HuH-7.5 (cell line): ENCODE measurements around the gene ADAM22.
"Not testable (repeated sequence)": the region's sequence is repeated elsewhere in the genome, so short reads cannot be mapped to it uniquely, and the experiment has no call there.

Source experiments
- DNase-seq: peaks from one replicate; pipeline ENCODE4 v3.0.0; 2011; ENCODE audit warnings: low spot score

ADAM22 gene

DNA sequence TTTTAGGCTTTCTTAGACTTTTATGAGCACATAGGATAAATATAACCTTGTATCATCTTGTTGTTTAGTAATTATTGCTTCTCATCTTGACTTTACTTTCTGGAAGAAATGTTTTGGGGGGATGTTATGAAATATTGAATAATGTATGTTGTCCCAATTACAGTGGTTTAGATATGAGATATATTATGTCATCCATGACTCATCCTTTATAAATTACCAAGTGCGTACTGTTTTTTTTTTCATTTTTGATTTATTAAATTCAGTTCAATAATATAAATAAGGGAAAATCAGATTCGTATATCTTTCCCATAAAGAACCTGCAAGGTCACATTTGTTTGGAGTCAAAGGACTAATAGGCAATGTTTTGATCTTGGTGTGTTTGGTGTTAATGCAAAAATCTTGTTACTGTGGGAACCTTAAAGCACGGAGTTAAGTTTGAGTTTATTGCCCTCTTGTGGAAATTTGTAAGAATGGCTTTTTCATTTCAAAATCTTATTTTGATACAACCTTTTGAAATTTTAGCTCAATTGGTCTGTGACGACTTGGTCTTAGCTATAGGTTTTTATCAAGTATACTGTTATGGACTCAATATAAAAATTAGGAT, 177.2 kb downstream of the ADAM22 start:
- DNase-seq: no peak

DNA sequence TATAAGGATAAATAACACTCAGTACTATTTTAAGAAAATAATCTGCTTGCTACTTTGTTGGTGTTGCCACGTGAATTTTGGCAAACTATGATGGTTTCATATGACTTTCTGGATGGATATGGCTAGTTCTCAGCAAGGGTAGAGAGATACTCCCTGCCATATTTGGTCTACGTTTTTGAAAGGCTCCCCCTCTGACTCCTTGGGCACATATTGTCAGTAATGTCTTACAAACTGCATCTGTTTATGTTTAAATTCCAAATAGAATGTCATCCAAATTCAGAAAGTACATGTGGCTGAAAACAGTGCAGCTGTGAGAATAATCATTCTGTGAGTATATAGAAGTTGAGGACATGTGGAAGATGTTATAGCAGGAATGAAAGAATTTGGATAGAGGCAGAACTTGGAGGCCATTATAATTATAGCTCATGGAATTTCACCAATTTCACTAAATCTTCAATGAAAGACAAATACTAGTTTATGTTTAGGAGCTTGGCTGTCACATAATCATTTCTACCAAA, 178.0 kb downstream of the ADAM22 start:
- no peak for DNase-seq

DNA sequence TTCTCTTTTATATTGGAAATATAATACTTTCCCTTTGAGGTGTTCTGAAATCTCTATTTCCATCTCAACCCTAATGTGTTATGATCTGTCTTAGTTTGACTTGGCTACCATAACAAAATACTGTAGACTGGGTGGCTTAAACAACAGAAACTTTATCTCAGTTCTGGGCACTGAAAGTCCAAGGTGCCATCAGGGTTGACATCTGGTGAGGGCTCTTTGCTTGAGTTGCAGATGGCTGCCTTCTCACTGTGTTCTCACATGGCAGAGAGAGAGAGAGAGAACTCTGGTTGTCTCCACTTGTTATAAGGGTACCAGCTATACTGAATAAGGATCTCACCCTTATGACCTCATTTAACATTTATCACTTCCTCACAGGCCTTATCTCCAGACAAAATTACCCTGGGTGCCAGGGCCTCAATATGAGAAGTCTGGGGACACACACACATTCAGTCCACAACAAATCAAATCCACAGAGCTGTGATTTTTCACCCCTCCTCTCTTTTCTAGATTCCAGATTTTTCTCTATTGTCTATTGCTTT, 181.3 kb downstream of the ADAM22 start:
- DNase-seq: no peak

DNA sequence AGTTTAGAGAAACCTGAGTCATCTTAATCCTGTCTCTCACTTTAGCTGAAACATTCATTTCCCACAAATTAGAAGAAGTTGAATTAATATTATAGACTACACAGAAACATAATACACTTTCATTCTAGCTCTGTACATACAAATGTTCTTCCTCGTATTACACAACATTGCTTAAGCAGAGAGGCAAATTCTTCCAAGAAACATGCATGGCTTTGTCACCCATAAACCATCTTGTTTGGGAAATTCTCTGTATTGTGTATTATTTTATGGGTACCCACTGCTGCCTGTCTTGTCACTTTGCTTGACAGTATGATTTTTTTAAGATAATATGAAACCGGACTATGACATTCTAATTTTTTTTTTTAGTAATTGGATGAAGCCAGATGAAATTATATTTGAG, 181.8 kb downstream of the ADAM22 start:
- DNase-seq: no peak

DNA sequence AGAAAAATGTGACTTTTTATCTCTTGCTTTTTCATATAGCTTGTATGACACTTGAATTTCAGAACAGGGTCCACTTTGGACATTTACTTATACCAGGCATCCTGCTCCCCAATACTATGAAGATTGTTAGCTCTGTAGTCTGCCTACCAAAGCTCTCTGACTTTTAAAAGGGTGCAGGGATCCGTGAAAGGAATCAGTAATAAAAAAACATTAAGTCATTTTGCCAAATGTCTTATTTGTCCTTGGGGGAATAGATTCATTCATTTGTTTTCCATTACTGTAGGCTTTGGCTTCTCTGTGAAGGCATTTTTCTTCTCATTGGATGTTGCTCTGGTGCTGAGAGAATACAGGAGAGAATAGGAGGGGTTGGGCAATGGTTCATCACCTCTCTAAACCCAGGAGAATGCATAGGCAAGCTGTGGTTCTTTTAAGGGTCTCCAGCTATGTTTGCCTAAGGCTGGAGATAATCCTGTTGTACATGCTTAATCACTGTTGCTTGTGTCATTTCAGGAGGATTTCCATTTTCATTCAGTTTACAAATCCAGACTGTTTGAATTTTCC, 182.3 kb downstream of the ADAM22 start:
- no peak for DNase-seq

DNA sequence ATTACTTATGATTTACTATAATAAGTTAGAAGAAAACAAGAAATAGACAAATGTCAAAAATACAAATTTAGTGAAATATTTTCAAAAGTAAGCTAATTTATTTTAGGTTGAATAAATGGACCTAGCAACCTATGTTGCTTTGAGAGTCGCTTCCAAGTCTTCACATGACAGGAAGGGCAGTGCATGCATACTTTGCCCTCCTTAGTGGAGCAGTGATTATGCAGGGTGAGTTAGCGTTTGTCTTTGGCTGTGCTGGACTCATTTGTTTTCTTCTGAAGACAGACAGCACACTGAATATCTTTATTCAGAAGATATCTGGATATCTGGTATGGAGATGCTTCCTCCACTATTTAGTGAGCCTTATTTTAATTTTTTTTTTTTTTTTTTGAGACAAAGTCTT, 183.3 kb downstream of the ADAM22 start:
- DNase-seq: no peak

DNA sequence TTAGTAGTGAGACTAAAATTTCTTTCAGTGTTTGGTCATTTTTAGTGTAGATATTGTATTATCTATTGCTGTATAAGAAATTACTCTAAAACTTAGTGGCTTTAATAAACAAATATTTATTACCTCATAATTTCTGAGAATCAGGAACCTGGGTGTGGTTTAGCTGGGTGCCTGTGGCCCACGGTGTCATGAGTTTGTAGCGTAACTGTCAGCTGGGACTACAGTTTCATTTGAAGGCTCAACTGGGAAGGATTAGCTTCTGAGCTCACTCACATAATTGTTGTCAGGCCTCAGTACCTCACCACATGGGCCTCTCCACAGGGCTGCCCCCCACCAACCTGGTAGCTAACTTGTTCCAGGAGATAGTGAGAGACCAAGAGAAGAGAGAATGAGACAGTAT, 187.3 kb downstream of the ADAM22 start:
- DNase-seq: no peak

DNA sequence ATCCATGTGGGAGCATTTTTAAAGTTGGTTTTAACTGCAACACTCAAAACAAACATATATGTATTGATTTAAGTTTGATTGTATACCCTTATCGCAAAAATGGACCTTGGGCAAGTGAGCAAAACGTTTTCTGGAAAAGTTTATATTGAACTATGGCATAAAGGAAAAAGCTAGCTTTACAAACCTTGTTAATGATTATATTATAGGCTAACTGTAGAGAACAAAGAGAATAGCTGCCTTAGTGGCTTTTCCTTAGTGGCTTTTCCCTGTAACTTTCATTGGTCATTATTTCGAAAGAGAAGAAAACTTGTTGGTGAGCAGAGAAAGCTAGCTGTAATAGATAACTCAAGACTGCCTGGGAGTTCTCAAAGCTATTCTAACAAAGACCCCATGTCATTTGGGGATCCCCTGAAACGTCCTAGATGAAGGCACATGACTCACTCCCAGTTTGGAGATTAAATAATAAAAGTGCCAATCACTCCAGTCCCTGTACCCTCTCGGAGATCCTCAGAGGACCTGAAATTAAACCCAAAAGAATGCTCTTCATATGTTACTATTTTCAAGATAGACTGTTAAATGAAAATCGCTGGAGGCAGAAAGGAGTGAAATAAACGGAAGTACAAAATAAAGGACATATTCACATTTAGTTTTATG, 193.7 kb downstream of the ADAM22 start:
- no peak for DNase-seq

DNA sequence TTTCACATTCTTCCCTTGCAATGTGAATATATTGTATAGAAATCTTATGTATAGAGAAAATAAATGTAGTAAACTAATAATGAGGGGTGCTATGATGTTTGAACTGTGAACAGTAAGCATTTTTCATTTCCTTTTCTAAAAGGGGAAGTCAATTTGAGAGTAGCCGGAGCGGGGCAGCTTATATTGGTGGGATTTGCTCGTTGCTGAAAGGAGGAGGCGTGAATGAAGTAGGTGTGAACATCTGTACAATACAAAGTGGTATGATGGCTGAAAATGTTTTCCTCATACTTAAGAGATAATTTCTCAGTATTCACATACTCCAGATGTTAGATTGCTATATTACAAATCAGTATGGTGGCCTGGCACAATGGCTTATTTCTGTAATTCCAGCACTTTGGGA, 198.7 kb downstream of the ADAM22 start:
- no peak for DNase-seq

DNA sequence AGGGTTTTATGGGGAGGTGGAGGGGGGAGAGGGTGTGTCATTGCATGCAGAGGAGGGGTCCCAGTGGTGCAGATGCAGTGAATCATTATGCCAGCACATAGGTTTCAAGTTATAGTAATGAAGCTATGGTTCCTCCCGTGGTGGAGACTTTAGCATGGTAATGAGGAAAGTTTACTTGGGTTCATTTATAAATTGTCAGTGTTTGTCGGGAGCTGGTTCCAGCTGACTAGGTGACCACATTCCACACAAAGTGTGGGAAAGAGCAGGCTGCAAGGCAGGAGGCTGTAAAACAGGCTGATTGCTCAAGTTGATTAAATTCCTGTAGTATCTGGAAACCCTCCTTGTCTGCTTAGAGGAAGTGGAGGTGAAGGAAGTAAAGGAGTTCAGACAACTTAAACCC, 206.9 kb downstream of the ADAM22 start:
- no peak for DNase-seq

DNA sequence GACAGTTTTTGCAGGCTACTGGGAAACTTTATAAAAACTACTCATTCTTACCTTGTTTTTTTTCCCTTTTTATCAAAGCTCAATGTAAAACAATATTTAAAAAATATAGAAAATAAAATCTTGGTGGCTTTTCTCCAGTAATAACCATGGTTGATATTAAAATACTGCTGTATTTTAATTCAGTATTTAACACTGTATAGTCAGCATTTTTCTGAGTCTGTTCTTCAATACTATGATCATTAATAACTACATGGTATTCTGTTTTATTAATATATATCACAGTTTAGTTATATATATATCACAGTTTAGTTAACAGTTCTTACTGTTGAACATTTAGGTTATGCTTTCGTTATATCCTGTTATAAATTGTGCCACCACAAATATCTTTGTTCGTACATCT, 207.4 kb downstream of the ADAM22 start:
- DNase-seq: no peak

DNA sequence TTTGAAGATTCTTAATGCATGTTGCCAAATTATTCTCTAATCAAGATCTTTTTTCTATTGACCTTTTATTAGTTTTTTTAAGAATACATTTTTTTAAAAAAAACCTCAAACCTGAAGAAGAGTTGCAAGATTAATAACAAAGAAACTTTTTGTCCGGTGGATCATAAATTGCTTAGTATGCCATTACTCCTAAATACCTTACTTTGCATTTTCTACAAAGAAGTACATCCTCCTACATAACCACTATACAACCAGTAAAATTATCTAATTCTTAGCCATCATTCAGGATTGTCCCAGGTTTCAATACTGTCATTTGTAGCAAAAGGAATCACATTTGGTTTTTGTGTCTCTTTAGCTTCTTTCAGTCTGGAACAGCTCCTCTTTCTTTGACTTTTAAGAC, 207.9 kb downstream of the ADAM22 start:
- no peak for DNase-seq

DNA sequence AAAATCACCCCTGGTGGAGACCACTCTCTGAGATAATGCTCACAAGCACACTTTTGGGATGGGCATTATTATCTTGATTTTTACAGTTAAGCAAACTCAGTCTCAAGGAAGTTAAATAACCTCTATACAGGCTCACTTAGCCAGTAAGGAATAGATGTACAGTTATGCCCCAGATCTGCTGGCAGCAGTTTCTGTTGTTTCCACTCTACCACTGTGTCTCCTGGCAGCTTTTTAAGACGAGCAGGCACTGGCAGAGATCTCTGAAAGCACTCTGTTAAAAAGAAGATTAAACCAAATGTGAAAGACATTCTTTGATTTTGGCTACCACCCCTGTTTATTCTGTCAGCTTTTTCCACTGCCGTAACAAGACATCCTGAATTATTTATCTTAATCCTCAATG, 212.6 kb downstream of the ADAM22 start:
- DNase-seq: no peak

DNA sequence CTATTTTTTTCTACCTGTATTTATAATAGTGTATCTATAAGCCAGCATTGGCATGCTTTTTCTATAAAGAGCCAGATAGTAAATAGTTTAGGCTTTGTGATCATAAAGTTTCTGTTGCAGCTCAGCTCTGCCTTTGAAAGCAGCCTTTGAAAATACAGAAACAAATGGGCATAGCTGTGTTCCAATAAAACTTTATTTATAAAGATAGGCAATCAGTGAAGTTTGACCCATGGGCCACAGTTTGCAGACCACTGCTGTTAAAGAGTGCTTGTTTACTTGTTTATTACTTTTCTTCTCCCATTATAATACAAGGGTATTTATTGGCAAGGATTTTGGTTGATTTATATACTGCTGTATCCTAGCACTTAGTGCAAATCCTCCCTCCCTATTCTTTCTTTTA, 213.3 kb downstream of the ADAM22 start:
- DNase-seq: no peak

DNA sequence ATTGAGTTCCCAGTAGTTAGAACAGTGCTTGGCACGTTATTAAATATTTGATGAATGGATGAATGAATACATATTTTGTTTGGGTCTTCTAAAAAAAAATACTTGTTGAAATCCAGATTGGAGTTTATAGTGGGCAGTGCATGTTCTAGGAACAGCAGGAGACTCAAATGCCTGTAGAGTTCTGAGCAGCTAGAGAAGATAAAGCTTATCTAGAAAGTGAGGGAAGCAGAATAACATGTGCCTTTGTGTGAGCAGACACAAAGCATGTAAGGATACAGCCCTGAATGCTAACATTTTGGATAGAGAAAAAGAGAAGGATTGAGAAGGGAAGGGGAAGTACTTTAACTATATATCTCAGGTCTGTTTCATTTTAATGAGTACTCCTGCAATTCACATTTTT, 213.9 kb downstream of the ADAM22 start:
- DNase-seq: no peak

DNA sequence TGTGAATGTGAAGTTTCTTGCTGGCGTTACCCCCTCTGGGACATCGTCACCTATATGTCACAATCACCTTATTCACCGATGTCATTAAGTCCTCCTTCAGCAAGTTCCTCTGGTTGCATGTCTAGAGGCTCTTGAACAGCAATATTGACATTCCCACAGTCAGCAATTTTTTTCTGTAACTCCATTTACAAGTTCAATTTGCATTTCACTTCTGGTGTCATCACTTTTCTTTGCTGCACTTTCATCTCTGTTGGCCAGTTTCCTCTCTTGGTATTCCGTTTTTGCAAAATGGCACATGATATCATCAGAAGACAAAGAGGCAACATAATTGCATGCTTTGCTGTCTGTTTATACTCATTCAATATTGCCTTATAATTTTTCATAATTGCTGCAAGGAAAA, 216.0 kb downstream of the ADAM22 start:
- DNase-seq: no peak

DNA sequence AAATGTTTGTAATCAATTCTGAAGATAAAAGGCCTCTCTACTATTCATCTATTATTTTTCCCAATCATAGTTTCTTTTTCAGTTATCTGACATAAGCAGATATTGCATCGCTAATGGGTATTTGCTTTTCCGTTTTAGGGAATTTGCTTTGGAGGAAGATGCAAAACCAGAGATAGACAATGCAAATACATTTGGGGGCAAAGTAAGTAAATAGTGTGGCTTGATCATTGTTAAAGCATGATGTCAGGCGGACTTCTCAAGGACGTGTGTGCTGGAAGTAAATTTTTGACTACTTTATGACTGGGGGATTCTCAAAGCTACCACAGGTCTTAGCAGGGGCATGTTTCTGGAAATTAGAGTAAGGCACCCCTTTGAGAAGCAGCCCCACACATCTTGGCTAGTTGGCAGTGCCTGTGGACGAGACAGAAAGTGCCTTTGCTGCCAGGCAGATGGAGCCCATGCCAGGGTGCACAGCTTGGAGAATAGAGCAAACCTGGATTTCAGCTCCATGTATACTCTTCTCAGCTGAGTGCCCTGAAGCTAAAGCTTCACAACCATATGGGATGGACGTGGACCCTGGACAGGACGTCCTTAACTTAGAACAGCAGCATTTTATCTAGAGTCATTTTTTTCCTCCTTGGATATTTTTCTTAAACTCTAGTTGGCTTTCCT, 217.2 kb downstream of the ADAM22 start:
- no peak for DNase-seq

DNA sequence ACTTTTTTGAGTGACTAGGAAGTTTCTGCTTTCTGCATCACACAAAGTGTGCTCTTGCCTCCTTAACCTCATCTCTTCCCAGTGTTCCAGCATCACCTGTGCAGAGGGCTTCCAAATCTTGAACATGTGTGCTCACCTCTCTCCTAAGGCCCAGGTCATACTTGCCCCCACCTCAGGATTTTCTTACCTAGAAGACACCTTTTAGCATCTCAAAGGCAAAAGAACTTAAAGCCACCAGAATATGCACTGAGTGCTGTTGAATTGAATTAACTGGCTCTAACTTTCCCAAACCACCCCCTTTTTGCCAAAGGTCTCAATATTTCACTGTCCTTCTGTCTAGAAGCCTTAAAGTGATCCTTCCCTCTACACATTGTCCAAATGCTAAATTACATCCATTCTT, 219.3 kb downstream of the ADAM22 start:
- DNase-seq: no peak

DNA sequence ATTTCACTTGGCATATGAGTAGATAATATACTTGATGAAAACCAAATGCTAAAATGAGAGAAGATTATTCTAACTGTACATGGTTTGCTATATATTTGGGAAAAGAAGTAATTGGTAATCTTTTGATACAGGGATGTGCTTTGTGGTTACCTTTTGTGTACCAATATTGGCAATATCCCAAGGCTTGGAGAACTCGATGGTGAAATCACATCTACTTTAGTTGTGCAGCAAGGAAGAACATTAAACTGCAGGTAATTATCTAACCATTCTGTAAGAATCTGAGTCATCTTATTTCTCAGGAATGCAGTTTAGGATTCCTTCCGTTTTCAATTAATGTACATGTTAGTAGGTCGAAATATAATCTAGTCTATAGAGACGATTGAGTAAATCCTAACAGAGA, 221.7 kb downstream of the ADAM22 start:
- no peak for DNase-seq

DNA sequence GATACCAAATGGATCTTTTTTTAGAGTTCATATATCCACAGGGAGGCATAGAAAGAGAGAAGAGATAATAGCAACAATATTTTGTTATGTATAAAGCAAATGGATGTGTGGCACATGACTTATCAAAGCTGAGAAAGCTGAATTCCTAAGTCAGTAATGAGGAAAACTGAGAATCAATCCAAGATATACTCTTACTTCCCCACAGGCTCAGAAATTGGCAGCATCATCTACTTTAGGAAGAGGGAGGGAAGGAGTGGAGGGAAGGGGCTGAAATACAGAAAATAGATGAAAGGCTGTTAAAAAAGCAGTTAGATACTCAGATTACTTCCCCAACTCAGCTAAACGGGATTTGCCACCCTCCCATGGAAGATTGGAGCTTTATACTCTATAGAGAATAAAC, 222.3 kb downstream of the ADAM22 start:
- DNase-seq: no peak

DNA sequence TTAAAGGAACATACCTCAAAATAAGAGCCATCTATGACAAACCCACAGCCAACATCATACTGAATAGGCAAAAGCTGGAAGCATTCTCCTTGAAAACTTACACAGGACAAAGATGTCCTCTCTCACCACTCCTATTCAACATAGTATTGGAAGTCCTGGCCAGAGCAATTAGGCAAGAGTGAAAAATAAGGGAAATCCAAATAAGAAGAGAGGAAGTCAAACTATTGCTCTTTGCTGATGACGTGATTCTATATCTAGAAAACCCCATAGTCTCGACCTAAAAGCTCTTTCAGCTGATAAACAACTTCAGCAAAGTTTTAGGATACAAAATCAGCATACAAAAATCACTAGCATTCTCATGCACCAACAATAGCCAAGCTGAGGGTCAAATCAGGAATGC, 225.7 kb downstream of the ADAM22 start:
- DNase-seq: not testable (repeated sequence)

DNA sequence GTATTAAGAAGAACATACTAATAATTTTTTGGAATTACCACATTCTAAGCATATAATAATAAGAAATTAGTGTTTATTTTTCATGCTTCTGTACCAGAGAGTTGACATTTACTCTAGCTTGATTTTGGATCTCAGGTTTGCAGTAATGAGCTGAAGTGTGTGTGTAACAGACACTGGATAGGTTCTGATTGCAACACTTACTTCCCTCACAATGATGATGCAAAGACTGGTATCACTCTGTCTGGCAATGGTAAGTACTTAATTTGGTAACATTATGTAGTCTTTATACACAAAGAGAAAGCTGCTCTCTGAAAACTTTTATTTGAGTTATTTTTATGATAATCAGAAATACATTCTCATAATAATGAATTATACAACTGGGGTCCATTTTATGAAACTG, 231.6 kb downstream of the ADAM22 start:
- DNase-seq: no peak

DNA sequence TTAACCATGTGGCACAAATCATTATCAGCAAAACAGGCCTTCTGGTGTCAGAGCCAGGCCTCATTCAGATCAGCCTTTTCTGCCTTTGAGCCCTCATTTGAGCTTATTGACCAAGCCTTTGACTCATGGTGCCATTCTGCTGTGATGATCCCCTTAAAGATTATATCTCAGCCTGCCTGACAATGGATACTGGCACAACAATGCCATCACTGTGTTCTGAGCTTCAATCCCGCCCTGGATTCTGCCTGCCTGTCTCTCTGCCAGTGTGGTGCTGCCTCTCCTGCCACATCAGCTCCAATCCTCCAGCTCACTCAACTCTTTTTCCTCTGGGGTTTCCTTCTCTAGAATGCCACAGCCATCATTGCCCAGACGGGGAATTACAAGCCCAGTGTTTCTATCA, 233.2 kb downstream of the ADAM22 start:
- no peak for DNase-seq
